Measurements from ENCODE around the gene RAD23B.

RAD23B gene

GRCh38 chr9:107277801-107278200 is 5.3 kb upstream of the RAD23B start:
- H3K4me1 Mint-ChIP-seq = peaks cover 30% of the 10 kb centered on the region

GRCh38 chr9:107279086-107279485 is 4.0 kb upstream of the RAD23B start:
- no peak overlapping the region for H3K27ac Mint-ChIP-seq
- peaks cover 9% of the 10 kb centered on the region for H3K36me3 Mint-ChIP-seq
- H3K4me1 Mint-ChIP-seq = peaks cover 24% of the 10 kb centered on the region
- H3K9me3 Mint-ChIP-seq = no peaks in the 10 kb centered on the region
- DNase-seq (ENCODE audit: low spot score in 2 of 2) (no peak), ATAC-seq (no peak)
- no peak overlapping the region for H3K4me3 Mint-ChIP-seq

More at GRCh38 chr9:107277801-107278200, 5.3 kb upstream of the RAD23B start:
- ATAC-seq (no peak), DNase-seq (ENCODE audit: low spot score in 2 of 2) (no peak)
- Mint-ChIP-seq H3K27ac (no peak overlapping the region), H3K36me3 (peaks cover 3% of the 10 kb centered on the region), H3K9me3 (no peaks in the 10 kb centered on the region), H3K4me3 (no peak overlapping the region)

GRCh38 chr9:107280543-107280942 is 2.5 kb upstream of the RAD23B start:
- Mint-ChIP-seq H3K36me3 (peaks cover 13% of the 10 kb centered on the region), H3K9me3 (no peaks in the 10 kb centered on the region), H3K27ac (no peak overlapping the region), H3K4me1 (peaks cover 28% of the 10 kb centered on the region), H3K4me3 (no peak overlapping the region)
- DNase-seq (ENCODE audit: low spot score in 2 of 2) (no peak), ATAC-seq (no peak)

- no peak overlapping the region for H3K27ac Mint-ChIP-seq
- ATAC-seq = no peak
- H3K9me3 Mint-ChIP-seq = no peaks in the 10 kb centered on the region
- peaks cover 34% of the 10 kb centered on the region for H3K4me1 Mint-ChIP-seq
- peak overlapping the region; percentile 86 for H3K4me3 Mint-ChIP-seq
- DNase-seq (ENCODE audit: low spot score in 2 of 2) = no peak
- H3K36me3 Mint-ChIP-seq = peaks cover 14% of the 10 kb centered on the region
Measured at GRCh38 chr9:107281184-107281583, 1.9 kb upstream of the RAD23B start.

- DNase-seq (ENCODE audit: low spot score in 2 of 2) (no peak), ATAC-seq (no peak)
- H3K4me3 Mint-ChIP-seq = peak overlapping the region; percentile 86
- peaks cover 22% of the 10 kb centered on the region for H3K36me3 Mint-ChIP-seq
- H3K9me3 Mint-ChIP-seq = no peaks in the 10 kb centered on the region
- peak overlapping the region; percentile 92 for H3K27ac Mint-ChIP-seq
- peaks cover 41% of the 10 kb centered on the region for H3K4me1 Mint-ChIP-seq
Measured at GRCh38 chr9:107281922-107282667, 984 bp upstream of the RAD23B start.

GRCh38 chr9:107283623-107284616 is 841 bp downstream of the RAD23B start:
- Mint-ChIP-seq H3K4me1 (peaks cover 47% of the 10 kb centered on the region), H3K36me3 (peaks cover 22% of the 10 kb centered on the region), H3K27ac (peak overlapping the region; percentile 92), H3K9me3 (no peaks in the 10 kb centered on the region), H3K4me3 (peak overlapping the region; percentile 86)
- DNase-seq (ENCODE audit: low spot score in 2 of 2) (peak; percentile 60 to 87), ATAC-seq (peak; percentile 65)

GRCh38 chr9:107284636-107285035 is 1.6 kb downstream of the RAD23B start:
- no peak for DNase-seq (ENCODE audit: low spot score in 2 of 2)
- peaks cover 54% of the 10 kb centered on the region for H3K4me1 Mint-ChIP-seq
- H3K4me3 Mint-ChIP-seq = peak overlapping the region; percentile 86
- H3K27ac Mint-ChIP-seq = peak overlapping the region; percentile 92
- H3K9me3 Mint-ChIP-seq = no peaks in the 10 kb centered on the region
- no peak for ATAC-seq
- H3K36me3 Mint-ChIP-seq = peaks cover 22% of the 10 kb centered on the region

- no peaks in the 10 kb centered on the region for H3K9me3 Mint-ChIP-seq
- H3K27ac Mint-ChIP-seq = peak overlapping the region; percentile 92
- peaks cover 61% of the 10 kb centered on the region for H3K4me1 Mint-ChIP-seq
- ATAC-seq (no peak), DNase-seq (ENCODE audit: low spot score in 2 of 2) (no peak)
- peaks cover 22% of the 10 kb centered on the region for H3K36me3 Mint-ChIP-seq
- H3K4me3 Mint-ChIP-seq = peak overlapping the region; percentile 86
Measured at GRCh38 chr9:107285286-107285685, 2.2 kb downstream of the RAD23B start.

GRCh38 chr9:107286057-107286456 is 3.0 kb downstream of the RAD23B start:
- DNase-seq (ENCODE audit: low spot score in 2 of 2) = no peak
- peak overlapping the region; percentile 92 for H3K27ac Mint-ChIP-seq
- H3K36me3 Mint-ChIP-seq = peaks cover 22% of the 10 kb centered on the region
- H3K4me3 Mint-ChIP-seq = peak overlapping the region; percentile 86
- ATAC-seq = no peak
- H3K9me3 Mint-ChIP-seq = no peaks in the 10 kb centered on the region
- H3K4me1 Mint-ChIP-seq = peaks cover 56% of the 10 kb centered on the region

GRCh38 chr9:107288701-107289100 is 5.6 kb downstream of the RAD23B start:
- Mint-ChIP-seq H3K4me1 (peaks cover 51% of the 10 kb centered on the region), H3K27ac (no peak overlapping the region), H3K9me3 (no peaks in the 10 kb centered on the region), H3K36me3 (peaks cover 17% of the 10 kb centered on the region), H3K4me3 (no peak overlapping the region)
- no peak for DNase-seq (ENCODE audit: low spot score in 2 of 2)
- ATAC-seq = peak; percentile 14

GRCh38 chr9:107290619-107291018 is 7.5 kb downstream of the RAD23B start:
- DNase-seq (ENCODE audit: low spot score in 2 of 2) (no peak), ATAC-seq (no peak)
- Mint-ChIP-seq H3K27ac (no peak overlapping the region), H3K4me3 (no peak overlapping the region), H3K36me3 (peaks cover 9% of the 10 kb centered on the region), H3K9me3 (no peaks in the 10 kb centered on the region), H3K4me1 (peaks cover 64% of the 10 kb centered on the region)

- H3K4me1 Mint-ChIP-seq = peaks cover 55% of the 10 kb centered on the region
- no peak overlapping the region for H3K27ac Mint-ChIP-seq
- H3K36me3 Mint-ChIP-seq = no peaks in the 10 kb centered on the region
- H3K4me3 Mint-ChIP-seq = no peak overlapping the region
- no peaks in the 10 kb centered on the region for H3K9me3 Mint-ChIP-seq
- DNase-seq (ENCODE audit: low spot score in 2 of 2) = no peak
- ATAC-seq = no peak
Measured at GRCh38 chr9:107292821-107293542, 9.9 kb downstream of the RAD23B start.

GRCh38 chr9:107293543-107294085 is 10.5 kb downstream of the RAD23B start:
- Mint-ChIP-seq H3K4me1 (peaks cover 52% of the 10 kb centered on the region), H3K36me3 (no peaks in the 10 kb centered on the region), H3K27ac (peak overlapping the region; percentile 24), H3K9me3 (no peaks in the 10 kb centered on the region), H3K4me3 (no peak overlapping the region)
- DNase-seq (ENCODE audit: low spot score in 2 of 2) = no peak
- ATAC-seq = no peak

- DNase-seq (ENCODE audit: low spot score in 2 of 2) (no peak), ATAC-seq (no peak)
- H3K9me3 Mint-ChIP-seq = no peaks in the 10 kb centered on the region
- no peak overlapping the region for H3K4me3 Mint-ChIP-seq
- H3K4me1 Mint-ChIP-seq = peaks cover 49% of the 10 kb centered on the region
- peak overlapping the region; percentile 24 for H3K27ac Mint-ChIP-seq
- peaks cover 2% of the 10 kb centered on the region for H3K36me3 Mint-ChIP-seq
Measured at GRCh38 chr9:107294756-107295155, 11.7 kb downstream of the RAD23B start.

- H3K27ac Mint-ChIP-seq = no peak overlapping the region
- H3K9me3 Mint-ChIP-seq = no peaks in the 10 kb centered on the region
- no peak overlapping the region for H3K4me3 Mint-ChIP-seq
- no peak for DNase-seq (ENCODE audit: low spot score in 2 of 2)
- peaks cover 40% of the 10 kb centered on the region for H3K4me1 Mint-ChIP-seq
- peaks cover 14% of the 10 kb centered on the region for H3K36me3 Mint-ChIP-seq
- ATAC-seq = no peak
Measured at GRCh38 chr9:107295995-107296394, 12.9 kb downstream of the RAD23B start.

Data from stimulated activated effector memory CD8-positive, alpha-beta T cell treated with anti-CD3 and anti-CD28 coated beads, Interleukin-12 subunit alpha, Interleukin-12 subunit beta, amount 100 ng/mL, for 72 hours (primary cell).